HepG2 (cell line): ENCODE results near the gene INSIG2. TPM values are rescaled to one million over a fixed set of nuclear protein-coding genes. Genes with fewer than 3 reads are reported as not detected.

Experiments
- ARNTL ChIP-seq: sonication (generic); formaldehyde crosslinking; IDR thresholded peaks from 2 replicates; pipeline ENCODE4 v1.4.0; 2020; ENCODE audit warnings: mild to moderate bottlenecking, missing genetic modification reagents
- ATF1 ChIP-seq: IDR thresholded peaks from 2 replicates; pipeline ENCODE4 v1.6.1; 2016; ENCODE audit warnings: mild to moderate bottlenecking, control low read depth
- HNF4G ChIP-seq, 2 experiments: sonication (generic) in 1 of 2; formaldehyde crosslinking in 1 of 2; IDR thresholded peaks; 2 replicates each; pipeline versions ENCODE4 v1.4.0 to v1.6.1; 2011 to 2020; ENCODE audit warnings: borderline replicate concordance in 2 of 2, low read depth in 2 of 2, mild to moderate bottlenecking in 2 of 2, low read length in 1 of 2, missing genetic modification reagents in 1 of 2, moderate library complexity in 1 of 2
- KDM5A ChIP-seq: fragments of 200-600 bp; sonication (generic); IDR thresholded peaks from 2 replicates; pipeline ENCODE4 v1.7.0; 2018; ENCODE audit warnings: antibody characterized with exemption, mild to moderate bottlenecking, low read length, borderline replicate concordance
- NRL ChIP-seq: sonication (generic); formaldehyde crosslinking; IDR thresholded peaks from 2 replicates; pipeline ENCODE4 v1.5.0; 2020; ENCODE audit warnings: missing genetic modification reagents, mild to moderate bottlenecking, moderate library complexity, borderline replicate concordance
- ZKSCAN5 ChIP-seq: sonication (generic); formaldehyde crosslinking; IDR thresholded peaks from 2 replicates; pipeline ENCODE4 v1.5.1; 2020; ENCODE audit warnings: mild to moderate bottlenecking, missing genetic modification reagents
- ZNF136 ChIP-seq: sonication (generic); formaldehyde crosslinking; IDR thresholded peaks from 2 replicates; pipeline ENCODE4 v1.8.1; 2022; ENCODE audit warnings: low read depth, mild to moderate bottlenecking, moderate library complexity, missing genetic modification reagents
- ZNF552 ChIP-seq: sonication (generic); formaldehyde crosslinking; IDR thresholded peaks from 2 replicates; pipeline ENCODE4 v1.9.0; 2022; ENCODE audit warnings: missing genetic modification reagents, mild to moderate bottlenecking, borderline replicate concordance
- polyA plus RNA-seq, 8 experiments: library from polyadenylated mRNA; depleted of rRNA in 3 of 8; stranded (reverse) in 7 of 8; unstranded in 1 of 8; fragments of >200 nt; fragmentation: Illumina TruSeq in 4 of 8; extraction: Trizol in 4 of 8; gene quantifications; 2 replicates each; pipeline versions ENCODE4 v1.2.1 to v1.2.3, GENCODE V29; 2011 to 2016; ENCODE audit warnings: low read depth in 4 of 8, missing spikeins in 1 of 8, mixed read lengths in 1 of 8; ENCODE audit not compliant: insufficient read depth in 1 of 8
- total RNA-seq, 5 experiments: library from RNA; depleted of rRNA; stranded (reverse); fragments of >200 nt; fragmentation: Illumina TruSeq; extraction: Trizol; gene quantifications; 2 replicates each; pipeline ENCODE4 v1.2.3, GENCODE V29; 2016; ENCODE audit warnings: low read depth in 1 of 5
- TF ChIP-seq, protein P1 (sequence below): sonication (generic); formaldehyde crosslinking; IDR thresholded peaks from 2 replicates; pipeline ENCODE4 v1.4.0; 2020; ENCODE audit warnings: missing genetic modification reagents
- TF ChIP-seq, protein P2 (sequence below): sonication (generic); formaldehyde crosslinking; IDR thresholded peaks from 2 replicates; pipeline ENCODE4 v1.4.0; 2020; ENCODE audit warnings: missing genetic modification reagents, borderline replicate concordance
- TF ChIP-seq, protein P3 (sequence below): sonication (generic); formaldehyde crosslinking; IDR thresholded peaks from 2 replicates; pipeline ENCODE4 v1.4.0; 2020; ENCODE audit warnings: mild to moderate bottlenecking, missing genetic modification reagents
- TF ChIP-seq, protein P4 (sequence below): fragments of 450-650 bp; IDR thresholded peaks from 2 replicates; pipeline ENCODE4 v1.6.1; 2017
- TF ChIP-seq, protein P5 (sequence below): IDR thresholded peaks from 2 replicates; pipeline ENCODE4 v1.6.1; 2016

INSIG2 gene
- total and polyA plus RNA-seq, 2 of the 13 experiments (the other 11 are each of a cell fraction or from before 2014, with no cell fraction given): 73.5 to 481 TPM

DNA sequence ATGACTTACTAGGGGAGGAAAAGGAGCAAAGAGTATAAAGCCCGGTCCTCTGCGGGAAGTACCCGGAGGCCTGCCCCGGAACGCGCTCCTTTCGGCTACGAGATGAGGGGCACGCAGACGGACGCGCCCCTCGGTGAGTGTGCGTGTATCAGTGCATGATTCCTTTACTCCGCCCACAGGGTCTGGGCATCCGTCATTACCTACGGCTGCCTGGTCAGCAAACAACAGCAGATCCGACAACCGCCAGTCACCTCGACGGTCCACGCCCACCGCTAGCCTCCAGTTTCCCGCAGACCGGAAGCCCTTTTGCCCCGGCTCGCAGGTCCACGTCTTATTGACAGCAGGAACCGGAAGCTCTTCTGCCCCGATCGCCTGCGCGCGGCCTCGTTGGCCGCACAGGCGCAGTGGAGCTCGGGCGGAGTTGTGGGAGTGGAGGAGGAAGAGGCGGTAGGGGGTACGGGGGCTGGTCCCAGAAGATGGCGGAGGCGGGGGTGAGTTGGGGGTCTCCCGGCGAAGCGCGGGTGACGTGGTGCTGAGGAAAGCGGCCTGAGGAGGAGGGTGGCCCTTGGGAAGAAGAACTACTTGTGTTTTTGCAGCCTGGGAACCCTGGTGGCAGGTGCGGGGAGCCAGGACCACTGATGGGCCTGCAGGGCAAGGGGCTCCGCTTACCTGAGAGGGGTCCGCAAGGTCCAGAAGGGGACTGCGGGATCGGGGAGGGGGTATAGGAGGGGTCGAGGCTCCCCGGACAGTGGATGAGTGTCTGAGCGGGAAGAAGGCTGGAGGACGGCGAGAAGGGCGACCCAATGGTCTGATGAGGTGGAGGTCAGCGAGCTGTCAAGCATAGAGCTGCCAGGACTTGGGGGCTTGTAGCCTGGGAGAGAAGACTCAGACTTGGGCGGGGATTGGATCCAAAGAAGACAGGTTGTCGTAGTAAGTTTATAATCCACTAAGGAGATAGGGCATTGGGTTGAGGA lies at the start of gene INSIG2 (continued):
- TF ChIP-seq, protein P1, sequence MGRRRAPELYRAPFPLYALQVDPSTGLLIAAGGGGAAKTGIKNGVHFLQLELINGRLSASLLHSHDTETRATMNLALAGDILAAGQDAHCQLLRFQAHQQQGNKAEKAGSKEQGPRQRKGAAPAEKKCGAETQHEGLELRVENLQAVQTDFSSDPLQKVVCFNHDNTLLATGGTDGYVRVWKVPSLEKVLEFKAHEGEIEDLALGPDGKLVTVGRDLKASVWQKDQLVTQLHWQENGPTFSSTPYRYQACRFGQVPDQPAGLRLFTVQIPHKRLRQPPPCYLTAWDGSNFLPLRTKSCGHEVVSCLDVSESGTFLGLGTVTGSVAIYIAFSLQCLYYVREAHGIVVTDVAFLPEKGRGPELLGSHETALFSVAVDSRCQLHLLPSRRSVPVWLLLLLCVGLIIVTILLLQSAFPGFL (CRISPR knock-in tag): no peak
- TF ChIP-seq, protein P2, sequence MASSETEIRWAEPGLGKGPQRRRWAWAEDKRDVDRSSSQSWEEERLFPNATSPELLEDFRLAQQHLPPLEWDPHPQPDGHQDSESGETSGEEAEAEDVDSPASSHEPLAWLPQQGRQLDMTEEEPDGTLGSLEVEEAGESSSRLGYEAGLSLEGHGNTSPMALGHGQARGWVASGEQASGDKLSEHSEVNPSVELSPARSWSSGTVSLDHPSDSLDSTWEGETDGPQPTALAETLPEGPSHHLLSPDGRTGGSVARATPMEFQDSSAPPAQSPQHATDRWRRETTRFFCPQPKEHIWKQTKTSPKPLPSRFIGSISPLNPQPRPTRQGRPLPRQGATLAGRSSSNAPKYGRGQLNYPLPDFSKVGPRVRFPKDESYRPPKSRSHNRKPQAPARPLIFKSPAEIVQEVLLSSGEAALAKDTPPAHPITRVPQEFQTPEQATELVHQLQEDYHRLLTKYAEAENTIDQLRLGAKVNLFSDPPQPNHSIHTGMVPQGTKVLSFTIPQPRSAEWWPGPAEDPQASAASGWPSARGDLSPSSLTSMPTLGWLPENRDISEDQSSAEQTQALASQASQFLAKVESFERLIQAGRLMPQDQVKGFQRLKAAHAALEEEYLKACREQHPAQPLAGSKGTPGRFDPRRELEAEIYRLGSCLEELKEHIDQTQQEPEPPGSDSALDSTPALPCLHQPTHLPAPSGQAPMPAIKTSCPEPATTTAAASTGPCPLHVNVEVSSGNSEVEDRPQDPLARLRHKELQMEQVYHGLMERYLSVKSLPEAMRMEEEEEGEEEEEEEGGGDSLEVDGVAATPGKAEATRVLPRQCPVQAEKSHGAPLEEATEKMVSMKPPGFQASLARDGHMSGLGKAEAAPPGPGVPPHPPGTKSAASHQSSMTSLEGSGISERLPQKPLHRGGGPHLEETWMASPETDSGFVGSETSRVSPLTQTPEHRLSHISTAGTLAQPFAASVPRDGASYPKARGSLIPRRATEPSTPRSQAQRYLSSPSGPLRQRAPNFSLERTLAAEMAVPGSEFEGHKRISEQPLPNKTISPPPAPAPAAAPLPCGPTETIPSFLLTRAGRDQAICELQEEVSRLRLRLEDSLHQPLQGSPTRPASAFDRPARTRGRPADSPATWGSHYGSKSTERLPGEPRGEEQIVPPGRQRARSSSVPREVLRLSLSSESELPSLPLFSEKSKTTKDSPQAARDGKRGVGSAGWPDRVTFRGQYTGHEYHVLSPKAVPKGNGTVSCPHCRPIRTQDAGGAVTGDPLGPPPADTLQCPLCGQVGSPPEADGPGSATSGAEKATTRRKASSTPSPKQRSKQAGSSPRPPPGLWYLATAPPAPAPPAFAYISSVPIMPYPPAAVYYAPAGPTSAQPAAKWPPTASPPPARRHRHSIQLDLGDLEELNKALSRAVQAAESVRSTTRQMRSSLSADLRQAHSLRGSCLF (CRISPR knock-in tag): no peak
- no peak; the same call in 1 of the 2 replicates for TF ChIP-seq ZNF552 (CRISPR knock-in tag)
- no peak for TF ChIP-seq NRL
- TF ChIP-seq ZNF136 (CRISPR knock-in tag): no peak
- no peak for TF ChIP-seq HNF4G (IDR thresholded peaks at IDR 0.05; ENCODE audit: borderline replicate concordance, low read depth, low read length)
- no peak; the same call in 1 of the 2 replicates for TF ChIP-seq HNF4G (CRISPR knock-in tag; IDR thresholded peaks at IDR 0.05; ENCODE audit: borderline replicate concordance, low read depth)
- TF ChIP-seq, protein P3, sequence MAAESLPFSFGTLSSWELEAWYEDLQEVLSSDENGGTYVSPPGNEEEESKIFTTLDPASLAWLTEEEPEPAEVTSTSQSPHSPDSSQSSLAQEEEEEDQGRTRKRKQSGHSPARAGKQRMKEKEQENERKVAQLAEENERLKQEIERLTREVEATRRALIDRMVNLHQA (CRISPR knock-in tag): no peak
- TF ChIP-seq ZKSCAN5 (CRISPR knock-in tag): 0 out of 2 replicates have a peak, but pooled peaks have one; percentile 8
- TF ChIP-seq, protein P4, sequence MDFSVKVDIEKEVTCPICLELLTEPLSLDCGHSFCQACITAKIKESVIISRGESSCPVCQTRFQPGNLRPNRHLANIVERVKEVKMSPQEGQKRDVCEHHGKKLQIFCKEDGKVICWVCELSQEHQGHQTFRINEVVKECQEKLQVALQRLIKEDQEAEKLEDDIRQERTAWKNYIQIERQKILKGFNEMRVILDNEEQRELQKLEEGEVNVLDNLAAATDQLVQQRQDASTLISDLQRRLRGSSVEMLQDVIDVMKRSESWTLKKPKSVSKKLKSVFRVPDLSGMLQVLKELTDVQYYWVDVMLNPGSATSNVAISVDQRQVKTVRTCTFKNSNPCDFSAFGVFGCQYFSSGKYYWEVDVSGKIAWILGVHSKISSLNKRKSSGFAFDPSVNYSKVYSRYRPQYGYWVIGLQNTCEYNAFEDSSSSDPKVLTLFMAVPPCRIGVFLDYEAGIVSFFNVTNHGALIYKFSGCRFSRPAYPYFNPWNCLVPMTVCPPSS: no peak
- TF ChIP-seq ATF1: peak; percentile 83
- peak; percentile 74 for TF ChIP-seq KDM5A
- peak; percentile 82 for TF ChIP-seq ARNTL (CRISPR knock-in tag)
- TF ChIP-seq, protein P5, sequence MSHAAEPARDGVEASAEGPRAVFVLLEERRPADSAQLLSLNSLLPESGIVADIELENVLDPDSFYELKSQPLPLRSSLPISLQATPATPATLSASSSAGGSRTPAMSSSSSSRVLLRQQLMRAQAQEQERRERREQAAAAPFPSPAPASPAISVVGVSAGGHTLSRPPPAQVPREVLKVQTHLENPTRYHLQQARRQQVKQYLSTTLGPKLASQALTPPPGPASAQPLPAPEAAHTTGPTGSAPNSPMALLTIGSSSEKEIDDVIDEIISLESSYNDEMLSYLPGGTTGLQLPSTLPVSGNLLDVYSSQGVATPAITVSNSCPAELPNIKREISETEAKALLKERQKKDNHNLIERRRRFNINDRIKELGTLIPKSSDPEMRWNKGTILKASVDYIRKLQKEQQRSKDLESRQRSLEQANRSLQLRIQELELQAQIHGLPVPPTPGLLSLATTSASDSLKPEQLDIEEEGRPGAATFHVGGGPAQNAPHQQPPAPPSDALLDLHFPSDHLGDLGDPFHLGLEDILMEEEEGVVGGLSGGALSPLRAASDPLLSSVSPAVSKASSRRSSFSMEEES (CRISPR knock-in tag): peak; percentile 71
